Measurements from ENCODE around the gene EGR2.

The EGR2 gene

GRCh38 chr10:62817766-62818425 is 1.7 kb upstream of the EGR2 start:
- peak; percentile 53 for DNase-seq

- no peak for DNase-seq
Observed at GRCh38 chr10:62817121-62817765, 1.1 kb upstream of the EGR2 start.

- DNase-seq: no peak
Observed at GRCh38 chr10:62816076-62816330, 163 bp downstream of the EGR2 start.

- no peak for DNase-seq
Observed at GRCh38 chr10:62815381-62816075, 638 bp downstream of the EGR2 start.

- no peak for DNase-seq
Observed at GRCh38 chr10:62814756-62815380, 1.3 kb downstream of the EGR2 start.

GRCh38 chr10:62813981-62814380 is 2.2 kb downstream of the EGR2 start:
- no peak for DNase-seq

- DNase-seq: no peak
Observed at GRCh38 chr10:62813453-62813852, 2.7 kb downstream of the EGR2 start.

- DNase-seq: no peak
Observed at GRCh38 chr10:62812672-62813439, 3.3 kb downstream of the EGR2 start.

GRCh38 chr10:62811159-62811875 is 4.8 kb downstream of the EGR2 start:
- no peak for DNase-seq

GRCh38 chr10:62810156-62810902 is 5.8 kb downstream of the EGR2 start:
- DNase-seq: no peak

- DNase-seq: no peak
Observed at GRCh38 chr10:62806251-62806650, 9.9 kb downstream of the EGR2 start.

- DNase-seq: peak; percentile 28
Observed at GRCh38 chr10:62805231-62806099, 10.7 kb downstream of the EGR2 start.

- DNase-seq: peak; percentile 80
Observed at GRCh38 chr10:62804356-62805230, 11.6 kb downstream of the EGR2 start, which contains the start of gene ADO. ADO (plus strand) TSS chr10:62804720; CDS start chr10:62805060, 340 bp downstream.

GRCh38 chr10:62803724-62804355 is 12.3 kb downstream of the EGR2 start:
- DNase-seq: peak; percentile 16

- no peak for DNase-seq
Observed at GRCh38 chr10:62801871-62802270, 14.3 kb downstream of the EGR2 start.

- DNase-seq: no peak
Observed at GRCh38 chr10:62796896-62797295, 19.3 kb downstream of the EGR2 start.

- no peak for DNase-seq
Observed at GRCh38 chr10:62795762-62796161, 20.4 kb downstream of the EGR2 start.

GRCh38 chr10:62795100-62795499 is 21.1 kb downstream of the EGR2 start:
- no peak for DNase-seq

GRCh38 chr10:62794306-62794705 is 21.9 kb downstream of the EGR2 start:
- no peak for DNase-seq

Data from NCI-H345 (cell line).